GM12878 (cell line): ENCODE results near the gene OR51G2. TPM values are rescaled to one million over a fixed set of nuclear protein-coding genes. Genes with fewer than 3 reads are reported as not detected.

ENCODE experiments used
- ATAC-seq: fragments of 200-7000 bp; cut with Tn5 transposase; 3 replicates; pipeline ENCODE4 v1.9.1; 2020; ENCODE audit warnings: mild to moderate bottlenecking, moderate library complexity
- BruUV-seq: library from RNA; stranded (reverse); fragments of 400-500 nt; replicated peaks from 2 replicates; lab custom pipeline; 2021; lab: Mats Ljungman, UMichigan
- CTCF ChIA-PET: fragments of 300-600 bp; sonication (Branson Sonifier 250); formaldehyde crosslinking; extraction: SDS; loops from one replicate; lab custom pipeline; 2021; ENCODE audit warnings: inconsistent platforms; lab: Yijun Ruan, JAX
- POLR2A ChIA-PET: fragments of 350-600 bp; formaldehyde crosslinking; extraction: SDS; loops from one replicate; lab custom pipeline; 2021; ENCODE audit warnings: inconsistent platforms; lab: Charles Lee
- RAD21 ChIA-PET: fragments of 300-600 bp; sonication (Branson Sonifier 250); formaldehyde crosslinking; loops from one replicate; lab custom pipeline; 2023; ENCODE audit warnings: antibody characterized with exemption; ENCODE audit not compliant: unreplicated experiment; lab: Charles Lee
- SMC1A ChIA-PET: fragments of 300-600 bp; sonication (Branson Sonifier 250); formaldehyde crosslinking; loops from one replicate; lab custom pipeline; 2023; ENCODE audit not compliant: unreplicated experiment, uncharacterized antibody; lab: Charles Lee
- DNase-seq: peaks from one replicate; pipeline ENCODE4 v3.0.0-alpha.2; 2011; ENCODE audit warnings: low read depth, low spot score
- FAIRE-seq: peaks from 3 replicates; lab custom pipeline; 2011; peaks lifted over from hg19 to GRCh38; lab: Jason Lieb, UNC
- H2AFZ ChIP-seq: 2 replicates; pipeline ENCODE4 v1.6.0; 2011; ENCODE audit warnings: low read depth, low read length, control low read depth; ENCODE audit not compliant: control insufficient read depth
- H3K27ac ChIP-seq: 2 replicates; pipeline ENCODE4 v1.5.1; 2011; ENCODE audit warnings: control low read depth; ENCODE audit not compliant: control insufficient read depth, insufficient read depth
- H3K27me3 ChIP-seq, 2 experiments: replicated peaks in 1 of 2; 2 replicates each; pipeline versions ENCODE4 v1.6.0 to v1.6.1; 2011; ENCODE audit warnings: low read length in 1 of 2; ENCODE audit not compliant: control insufficient read depth in 2 of 2, insufficient read depth in 2 of 2
- H3K36me3 ChIP-seq, 2 experiments: 2 replicates each; pipeline ENCODE4 v1.5.1; 2011; ENCODE audit warnings: low read length in 1 of 2; ENCODE audit not compliant: control insufficient read depth in 2 of 2, insufficient read depth in 2 of 2
- H3K4me1 ChIP-seq: 2 replicates; pipeline ENCODE4 v1.6.1; 2011; ENCODE audit warnings: mild to moderate bottlenecking, low read length, moderate library complexity, mixed read lengths; ENCODE audit not compliant: control insufficient read depth, insufficient read depth
- H3K4me2 ChIP-seq: 2 replicates; pipeline ENCODE4 v1.6.0; 2011; ENCODE audit warnings: control low read depth; ENCODE audit not compliant: control insufficient read depth, insufficient read depth
- H3K4me3 ChIP-seq: fragments of 200-600 bp; sonication (generic); 2 replicates; pipeline ENCODE4 v1.5.1; 2016
- H3K79me2 ChIP-seq: 2 replicates; pipeline ENCODE4 v1.6.0; 2011; ENCODE audit warnings: low read length; ENCODE audit not compliant: control insufficient read depth, insufficient read depth
- H3K9ac ChIP-seq: 2 replicates; pipeline ENCODE4 v1.8.0; 2011; ENCODE audit warnings: low read length, control low read depth, mixed read lengths; ENCODE audit not compliant: control insufficient read depth, insufficient read depth
- H3K9me3 ChIP-seq: replicated peaks from 3 replicates; pipeline ENCODE4 v1.5.1; 2011; ENCODE audit warnings: mild to moderate bottlenecking, low read length; ENCODE audit not compliant: control insufficient read depth, insufficient read depth
- H4K20me1 ChIP-seq: 2 replicates; pipeline ENCODE4 v1.6.0; 2011; ENCODE audit not compliant: control insufficient read depth, insufficient read depth
- ATF7 ChIP-seq: fragments of 450-650 bp; IDR thresholded peaks from 2 replicates; pipeline ENCODE4 v1.6.1; 2016; ENCODE audit warnings: low read depth, mild to moderate bottlenecking
- CREM ChIP-seq: IDR thresholded peaks from 2 replicates; pipeline ENCODE4 v1.6.1; 2014; ENCODE audit warnings: antibody characterized with exemption, low read depth
- JUNB ChIP-seq: IDR thresholded peaks from 2 replicates; pipeline ENCODE4 v1.6.1; 2016; ENCODE audit warnings: antibody characterized with exemption, mild to moderate bottlenecking
- LARP7 ChIP-seq: fragments of 450-650 bp; IDR thresholded peaks from 2 replicates; pipeline ENCODE4 v1.6.1; 2017; ENCODE audit warnings: mild to moderate bottlenecking
- MAX ChIP-seq: IDR thresholded peaks from 2 replicates; pipeline ENCODE4 v1.6.1; 2012; ENCODE audit warnings: low read depth, low read length, improper control_type of control experiment
- MXI1 ChIP-seq: fragments of 150-350 bp; IDR thresholded peaks from 2 replicates; pipeline ENCODE4 v1.6.1; 2011; ENCODE audit warnings: low read depth, mild to moderate bottlenecking, inconsistent platforms, low read length, improper control_type of control experiment
- PAX8 ChIP-seq: fragments of 450-650 bp; IDR thresholded peaks from 2 replicates; pipeline ENCODE4 v1.6.1; 2017; ENCODE audit warnings: mild to moderate bottlenecking, moderate library complexity
- PKNOX1 ChIP-seq: fragments of 450-650 bp; IDR thresholded peaks from 2 replicates; pipeline ENCODE4 v1.6.1; 2016; ENCODE audit warnings: mild to moderate bottlenecking
- POLR2AphosphoS5 ChIP-seq: IDR thresholded peaks from 2 replicates; pipeline ENCODE4 v1.6.1; 2011; ENCODE audit warnings: mild to moderate bottlenecking, low read length, inconsistent platforms
- RELB ChIP-seq: fragments of 450-650 bp; IDR thresholded peaks from 2 replicates; pipeline ENCODE4 v1.6.1; 2017; ENCODE audit warnings: low read depth, mild to moderate bottlenecking, moderate library complexity
- SMAD5 ChIP-seq: IDR thresholded peaks from 2 replicates; pipeline ENCODE4 v1.6.1; 2016; ENCODE audit warnings: antibody characterized with exemption, low read depth
- ZNF207 ChIP-seq: fragments of 450-650 bp; IDR thresholded peaks from 2 replicates; pipeline ENCODE4 v1.6.1; 2014; ENCODE audit warnings: antibody characterized with exemption, mild to moderate bottlenecking, borderline replicate concordance
- ZNF592 ChIP-seq: fragments of 450-650 bp; IDR thresholded peaks from 2 replicates; pipeline ENCODE4 v1.6.1; 2017; ENCODE audit warnings: mild to moderate bottlenecking, moderate library complexity
- WGBS: methylation state at CpG from one replicate; pipeline ENCODE4 v1.1.6; 2016; ENCODE audit warnings: low lambda C conversion rate; ENCODE audit not compliant: insufficient replicate concordance, insufficient coverage; ENCODE audit errors: missing lambda C conversion rate; 5-methylcytosine and 5-hydroxymethylcytosine counted together
- in situ Hi-C: fragments of 300-500 bp; cut with MboI; formaldehyde crosslinking; loops from 9 replicates; pipeline ENCODE4 v1.14.3; 2018; ENCODE audit warnings: mixed read lengths
- intact Hi-C: fragments of 100-400 bp; cut with micrococcal nuclease; formaldehyde crosslinking; loops from one replicate; pipeline ENCODE4 v1.14.2; 2022; ENCODE audit not compliant: unreplicated experiment
- polyA plus RNA-seq, 11 experiments: library from polyadenylated mRNA; depleted of rRNA in 4 of 11; unstranded in 6 of 11; stranded (reverse) in 5 of 11; fragments of >200 nt; fragmentation: Nextera tagmentation in 4 of 11; fragmentation: Illumina TruSeq in 1 of 11; extraction: Ambion mirVana in 4 of 11; extraction: Trizol in 1 of 11; gene quantifications; 1 replicate in 1 of 11; 2 replicates in 10 of 11; pipeline versions ENCODE4 v1.2.1 to v1.2.3, GENCODE V29; 2011 to 2016; ENCODE audit warnings: inconsistent platforms in 2 of 11, missing spikeins in 2 of 11, low read depth in 1 of 11
- total RNA-seq, 4 experiments: library from RNA; depleted of rRNA in 3 of 4; stranded (reverse); fragments of >200 nt in 3 of 4; fragmentation: Illumina TruSeq in 1 of 4; extraction: Trizol in 1 of 4; gene quantifications; 2 replicates each; pipeline versions ENCODE4 v1.2.1 to v1.2.3, GENCODE V29; 2013 to 2021
- TF ChIP-seq, protein P1 (sequence below): IDR thresholded peaks from 2 replicates; pipeline ENCODE4 v1.6.1; 2011; ENCODE audit warnings: borderline replicate concordance, low read depth, mild to moderate bottlenecking, moderate library complexity, low read length; ENCODE audit not compliant: insufficient read depth, poor library complexity, severe bottlenecking

The OR51G2 gene
- total and polyA plus RNA-seq, 10 of the 15 experiments (the other 5 are each of a cell fraction or from before 2014, with no cell fraction given), result not detected

GRCh38 chr11:4886186-4886585 is 33.0 kb downstream of the OR51G2 start:
- H3K9ac ChIP-seq, result no peak overlapping the region
- H4K20me1 ChIP-seq, result no peaks in the 10 kb centered on the region
- intact Hi-C loops, result no loop called here
- H3K4me2 ChIP-seq, result no peak overlapping the region
- no peak overlapping the region for H3K4me3 ChIP-seq
- 16% methylated on average over 3 of the region's 3 CpGs for WGBS
- no peak for ATAC-seq
- no peaks in the 10 kb centered on the region for H3K9me3 ChIP-seq
- no peak overlapping the region for H3K27ac ChIP-seq
- no peaks in the 10 kb centered on the region for H3K36me3 ChIP-seq
- DNase-seq, result no peak
- no peak overlapping the region for H2AFZ ChIP-seq
- in situ Hi-C loops, result no loop called here
- no peak for FAIRE-seq
- RAD21 ChIA-PET, result no interaction called here
- CTCF ChIA-PET, result no interaction called here
- H3K4me1 ChIP-seq, result no peaks in the 10 kb centered on the region
- POLR2A ChIA-PET, result no interaction called here
- SMC1A ChIA-PET, result no interaction called here
- BruUV-seq, result no TSS peak
- H3K79me2 ChIP-seq, result no peaks in the 10 kb centered on the region
- no peaks in the 10 kb centered on the region for H3K27me3 ChIP-seq
- TF ChIP-seq RELB, result no peak
- TF ChIP-seq ATF7, result no peak
- no peak for TF ChIP-seq JUNB
- TF ChIP-seq LARP7, result no peak
- TF ChIP-seq PKNOX1, result no peak
- TF ChIP-seq ZNF592, result no peak
- no peak for TF ChIP-seq ZNF207
- TF ChIP-seq CREM, result no peak
- TF ChIP-seq, protein P1, sequence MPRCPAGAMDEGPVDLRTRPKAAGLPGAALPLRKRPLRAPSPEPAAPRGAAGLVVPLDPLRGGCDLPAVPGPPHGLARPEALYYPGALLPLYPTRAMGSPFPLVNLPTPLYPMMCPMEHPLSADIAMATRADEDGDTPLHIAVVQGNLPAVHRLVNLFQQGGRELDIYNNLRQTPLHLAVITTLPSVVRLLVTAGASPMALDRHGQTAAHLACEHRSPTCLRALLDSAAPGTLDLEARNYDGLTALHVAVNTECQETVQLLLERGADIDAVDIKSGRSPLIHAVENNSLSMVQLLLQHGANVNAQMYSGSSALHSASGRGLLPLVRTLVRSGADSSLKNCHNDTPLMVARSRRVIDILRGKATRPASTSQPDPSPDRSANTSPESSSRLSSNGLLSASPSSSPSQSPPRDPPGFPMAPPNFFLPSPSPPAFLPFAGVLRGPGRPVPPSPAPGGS, result no peak
- TF ChIP-seq MXI1, result no peak
- no peak for TF ChIP-seq SMAD5
- no peak for TF ChIP-seq MAX
- no peak for TF ChIP-seq POLR2AphosphoS5
- no peak for TF ChIP-seq PAX8
